Measurements from ENCODE around the gene CCDC92.

The CCDC92 gene

GRCh38 chr12:123897221-123897620, 75.4 kb downstream of the CCDC92 start:
- Histone ChIP-seq H3K36me3 (no peaks in the 10 kb centered on the region), H3K27me3 (no peaks in the 10 kb centered on the region), H3K9me3 (no peaks in the 10 kb centered on the region), H3K27ac (no peak overlapping the region), H3K4me1 (ENCODE audit: control insufficient read depth in 1 of 2, insufficient read depth in 1 of 2, low read depth in 1 of 2, low read length in 1 of 2) (peaks cover 40 to 42% of the 10 kb centered on the region in 2 experiments), H3K4me3 (ENCODE audit: low read depth in 1 of 2, low read length in 1 of 2) (no peak overlapping the region)
- no peak for TF ChIP-seq CTCF (IDR thresholded peaks at IDR 0.05)

GRCh38 chr12:123896767-123897166, 75.9 kb downstream of the CCDC92 start:
- no peaks in the 10 kb centered on the region for H3K9me3 ChIP-seq
- H3K27ac ChIP-seq, result no peak overlapping the region
- no peak overlapping the region for H3K4me3 ChIP-seq (ENCODE audit: low read depth in 1 of 2, low read length in 1 of 2)
- peaks cover 38 to 40% of the 10 kb centered on the region in 2 experiments for H3K4me1 ChIP-seq (ENCODE audit: control insufficient read depth in 1 of 2, insufficient read depth in 1 of 2, low read depth in 1 of 2, low read length in 1 of 2)
- H3K36me3 ChIP-seq, result no peaks in the 10 kb centered on the region
- no peak for TF ChIP-seq CTCF (IDR thresholded peaks at IDR 0.05)
- H3K27me3 ChIP-seq, result no peaks in the 10 kb centered on the region

DNA sequence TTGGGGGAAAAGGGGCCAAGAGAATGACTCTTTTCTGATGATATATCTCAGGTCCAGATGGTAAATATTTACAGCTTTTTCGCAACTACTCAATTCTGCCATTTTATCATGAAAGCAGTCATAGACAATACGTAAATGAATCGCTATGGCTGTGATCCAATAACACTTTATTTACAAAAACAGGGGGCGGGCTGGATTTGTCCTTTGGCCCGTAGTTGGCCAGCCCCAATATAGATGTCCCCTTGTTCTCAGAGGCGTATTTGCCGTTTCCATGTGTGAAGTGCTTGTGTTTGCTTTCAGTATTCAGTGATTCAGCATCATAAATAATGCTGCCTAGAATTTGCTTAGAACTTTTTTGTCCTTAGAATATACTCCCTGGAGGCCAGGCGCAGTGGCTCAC, 77.2 kb downstream of the CCDC92 start:
- no peaks in the 10 kb centered on the region for H3K27me3 ChIP-seq
- no peaks in the 10 kb centered on the region for H3K36me3 ChIP-seq
- H3K9me3 ChIP-seq, result no peaks in the 10 kb centered on the region
- no peak for TF ChIP-seq CTCF (IDR thresholded peaks at IDR 0.05)
- H3K27ac ChIP-seq, result no peak overlapping the region
- H3K4me1 ChIP-seq (ENCODE audit: control insufficient read depth in 1 of 2, insufficient read depth in 1 of 2, low read depth in 1 of 2, low read length in 1 of 2), result peaks cover 39% of the 10 kb centered on the region in 2 experiments
- H3K4me3 ChIP-seq (ENCODE audit: low read depth in 1 of 2, low read length in 1 of 2), result no peak overlapping the region

DNA sequence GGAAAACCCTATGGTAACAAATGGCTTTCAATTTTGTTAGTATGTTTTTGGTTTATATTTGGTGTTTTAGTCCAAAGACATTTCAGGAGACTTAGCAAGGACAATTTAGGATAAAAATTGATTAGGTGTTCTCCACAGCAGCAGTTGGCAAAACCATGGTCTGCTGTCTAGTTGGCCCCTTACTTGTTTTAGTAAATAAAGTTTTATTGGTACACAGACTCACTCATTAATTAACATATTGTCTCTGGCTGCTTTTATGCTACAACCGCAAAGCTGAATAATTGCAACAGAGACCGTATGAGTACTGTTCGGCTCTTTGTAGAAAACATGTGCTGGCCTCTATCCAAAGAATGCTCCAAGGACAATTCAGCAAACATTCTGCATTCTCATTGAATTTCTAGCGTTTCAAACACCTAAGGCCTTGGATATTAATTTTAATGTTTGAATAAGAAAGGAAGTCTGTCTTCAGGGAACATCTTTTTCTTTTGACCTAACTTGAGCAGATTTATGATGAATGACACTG, 77.7 kb downstream of the CCDC92 start:
- Histone ChIP-seq H3K4me3 (ENCODE audit: low read depth in 1 of 2, low read length in 1 of 2) (no peak overlapping the region), H3K4me1 (ENCODE audit: control insufficient read depth in 1 of 2, insufficient read depth in 1 of 2, low read depth in 1 of 2, low read length in 1 of 2) (peaks cover 42% of the 10 kb centered on the region in 2 experiments), H3K36me3 (no peaks in the 10 kb centered on the region), H3K27me3 (no peaks in the 10 kb centered on the region), H3K27ac (no peak overlapping the region), H3K9me3 (no peaks in the 10 kb centered on the region)
- no peak for TF ChIP-seq CTCF (IDR thresholded peaks at IDR 0.05)

DNA sequence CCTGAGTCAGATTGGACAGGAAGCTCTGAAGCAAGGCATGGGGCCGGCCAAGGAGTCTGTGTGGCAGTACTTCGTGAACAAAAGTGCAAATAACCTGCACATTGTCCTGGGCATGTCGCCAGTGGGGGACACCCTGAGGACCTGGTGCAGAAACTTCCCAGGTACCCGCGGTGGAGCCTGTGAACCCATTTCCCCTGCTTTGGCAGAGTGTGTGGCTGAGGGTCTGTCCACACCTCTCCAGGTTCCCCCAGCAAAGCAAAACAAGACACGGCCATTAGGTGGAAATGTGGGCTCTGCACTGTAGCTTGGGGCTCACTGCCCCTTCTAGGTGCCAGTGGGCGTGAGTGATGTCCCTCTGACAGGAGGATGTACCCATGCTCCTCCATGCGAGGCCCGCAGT, 79.4 kb downstream of the CCDC92 start:
- no peak overlapping the region for H3K27ac ChIP-seq
- no peaks in the 10 kb centered on the region for H3K27me3 ChIP-seq
- no peak for TF ChIP-seq CTCF (IDR thresholded peaks at IDR 0.05)
- H3K9me3 ChIP-seq, result no peaks in the 10 kb centered on the region
- H3K36me3 ChIP-seq, result no peaks in the 10 kb centered on the region
- peaks cover 48 to 49% of the 10 kb centered on the region in 2 experiments for H3K4me1 ChIP-seq (ENCODE audit: control insufficient read depth in 1 of 2, insufficient read depth in 1 of 2, low read depth in 1 of 2, low read length in 1 of 2)
- H3K4me3 ChIP-seq (ENCODE audit: low read depth in 1 of 2, low read length in 1 of 2), result no peak overlapping the region

GRCh38 chr12:123892853-123893252, 79.8 kb downstream of the CCDC92 start:
- no peaks in the 10 kb centered on the region for H3K27me3 ChIP-seq
- H3K4me1 ChIP-seq (ENCODE audit: control insufficient read depth in 1 of 2, insufficient read depth in 1 of 2, low read depth in 1 of 2, low read length in 1 of 2), result peaks cover 48 to 49% of the 10 kb centered on the region in 2 experiments

More at GRCh38 chr12:123892853-123893252, 79.8 kb downstream of the CCDC92 start:
- Histone ChIP-seq H3K36me3 (no peaks in the 10 kb centered on the region), H3K4me3 (ENCODE audit: low read depth in 1 of 2, low read length in 1 of 2) (no peak overlapping the region), H3K27ac (no peak overlapping the region), H3K9me3 (no peaks in the 10 kb centered on the region)
- TF ChIP-seq CTCF (IDR thresholded peaks at IDR 0.05), result no peak
